H1 (cell line): ENCODE data around the gene HTR6. TPM values are rescaled to one million over a fixed set of nuclear protein-coding genes. Genes with fewer than 3 reads are reported as not detected.
"Not testable (repeated sequence)": the region's sequence is repeated elsewhere in the genome, so short reads cannot be mapped to it uniquely, and the experiment has no call there.

ENCODE experiments used
- CTCF ChIA-PET: fragments of 300-600 bp; sonication (Branson Sonifier 250); formaldehyde crosslinking; loops from one replicate; lab custom pipeline; 2021; ENCODE audit not compliant: partially characterized antibody; lab: Charles Lee
- POLR2A ChIA-PET: fragments of 300-600 bp; sonication (Branson Sonifier 250); formaldehyde crosslinking; loops from one replicate; lab custom pipeline; 2021; ENCODE audit warnings: inconsistent platforms; ENCODE audit not compliant: partially characterized antibody; lab: Charles Lee
- DNase-seq, 2 experiments: peaks; one replicate each; pipeline versions ENCODE4 v3.0.0 to v3.0.0-alpha.2; 2010 to 2022; ENCODE audit warnings: low spot score in 2 of 2, low read depth in 1 of 2, mixed read lengths in 1 of 2
- FAIRE-seq: peaks from 2 replicates; lab custom pipeline; 2011; peaks lifted over from hg19 to GRCh38; lab: Jason Lieb, UNC
- H2AFZ ChIP-seq: 2 replicates; pipeline ENCODE4 v1.8.1; 2012; ENCODE audit warnings: low read length, inconsistent platforms
- H2AK5ac ChIP-seq: 2 replicates; pipeline ENCODE4 v1.6.1; 2013; ENCODE audit warnings: low read depth, low read length
- H2BK120ac ChIP-seq: replicated peaks from 2 replicates; pipeline ENCODE3; 2013; ENCODE audit warnings: low read depth, low read length, inconsistent platforms
- H2BK12ac ChIP-seq: 2 replicates; pipeline ENCODE4 v1.6.1; 2013; ENCODE audit warnings: low read depth, low read length
- H2BK15ac ChIP-seq: 2 replicates; pipeline ENCODE4 v1.6.1; 2013; ENCODE audit warnings: low read length
- H2BK20ac ChIP-seq: 2 replicates; pipeline ENCODE4 v1.6.1; 2013; ENCODE audit warnings: low read length
- H2BK5ac ChIP-seq: 2 replicates; pipeline ENCODE4 v1.6.1; 2013; ENCODE audit warnings: low read depth, low read length
- H3K14ac ChIP-seq: 2 replicates; pipeline ENCODE4 v1.6.1; 2013; ENCODE audit warnings: inconsistent platforms; ENCODE audit not compliant: insufficient read length
- H3K18ac ChIP-seq: 2 replicates; pipeline ENCODE4 v1.6.1; 2013; ENCODE audit warnings: low read length; ENCODE audit errors: extremely low read depth
- H3K23ac ChIP-seq: 2 replicates; pipeline ENCODE4 v1.6.1; 2013; ENCODE audit warnings: inconsistent platforms; ENCODE audit not compliant: insufficient read length
- H3K23me2 ChIP-seq: 2 replicates; pipeline ENCODE4 v1.6.1; 2013; ENCODE audit warnings: low read depth, low read length
- H3K27ac ChIP-seq: 2 replicates; pipeline ENCODE4 v1.6.1; 2011; ENCODE audit warnings: low read depth, low read length, inconsistent platforms
- H3K27me3 ChIP-seq, 4 experiments: replicated peaks in 1 of 4; 1 replicate in 1 of 4; 2 replicates in 3 of 4; pipeline versions ENCODE4 v1.6.1 to v1.8.1; 2011 to 2013; ENCODE audit warnings: low read length in 3 of 4, mild to moderate bottlenecking in 3 of 4, inconsistent platforms in 2 of 4, mixed read lengths in 2 of 4, moderate library complexity in 1 of 4; ENCODE audit not compliant: control insufficient read depth in 3 of 4, insufficient read depth in 3 of 4; ENCODE audit errors: extremely low read depth in 1 of 4
- H3K36me3 ChIP-seq, 4 experiments: 2 replicates each; pipeline versions ENCODE4 v1.6.1 to v1.8.1; 2011 to 2013; ENCODE audit warnings: mild to moderate bottlenecking in 4 of 4, low read length in 3 of 4, moderate library complexity in 2 of 4, control low read depth in 1 of 4, inconsistent platforms in 1 of 4; ENCODE audit not compliant: insufficient read depth in 4 of 4, control insufficient read depth in 2 of 4
- H3K4ac ChIP-seq: replicated peaks from 2 replicates; pipeline ENCODE3; 2013; ENCODE audit warnings: low read length, low read depth, mixed read lengths, inconsistent platforms; ENCODE audit not compliant: insufficient read length
- H3K4me1 ChIP-seq, 4 experiments: replicated peaks in 1 of 4; 1 replicate in 1 of 4; 2 replicates in 3 of 4; pipeline versions ENCODE4 v1.6.1 to v1.8.1; 2011 to 2013; ENCODE audit warnings: low read length in 3 of 4, inconsistent platforms in 2 of 4, mixed read lengths in 1 of 4; ENCODE audit not compliant: insufficient read depth in 4 of 4, control insufficient read depth in 3 of 4
- H3K4me2 ChIP-seq, 2 experiments: 2 replicates each; pipeline versions ENCODE4 v1.6.1 to v1.8.1; 2011 to 2013; ENCODE audit warnings: low read depth in 2 of 2, low read length in 2 of 2, control low read depth in 1 of 2, inconsistent platforms in 1 of 2, mild to moderate bottlenecking in 1 of 2; ENCODE audit not compliant: insufficient read depth in 1 of 2
- H3K4me3 ChIP-seq, 4 experiments: fragments of 200-600, 300-600 bp in 1 of 4; sonication (generic), shearing (Covaris generic), sonication (Bioruptor Twin) in 1 of 4; 2 replicates each; pipeline versions ENCODE4 v1.5.1 to v1.8.1; 2011 to 2016; ENCODE audit warnings: low read length in 4 of 4, low read depth in 3 of 4, control low read depth in 2 of 4, inconsistent platforms in 2 of 4, mild to moderate bottlenecking in 2 of 4, mixed read lengths in 1 of 4, moderate library complexity in 1 of 4; ENCODE audit not compliant: insufficient read depth in 2 of 4; ENCODE audit errors: extremely low read depth in 1 of 4
- H3K56ac ChIP-seq: replicated peaks from 2 replicates; pipeline ENCODE3; 2013; ENCODE audit warnings: low read depth, mild to moderate bottlenecking, mixed read lengths, low read length, inconsistent platforms; ENCODE audit not compliant: insufficient read length
- H3K79me1 ChIP-seq: 2 replicates; pipeline ENCODE4 v1.6.1; 2013; ENCODE audit warnings: low read depth, low read length, control low read depth
- H3K79me2 ChIP-seq, 2 experiments: 2 replicates each; pipeline versions ENCODE4 v1.6.1 to v1.8.1; 2012 to 2013; ENCODE audit warnings: low read length in 2 of 2, mild to moderate bottlenecking in 2 of 2, inconsistent platforms in 1 of 2; ENCODE audit not compliant: insufficient read depth in 2 of 2, control insufficient read depth in 1 of 2
- H3K9ac ChIP-seq, 4 experiments: replicated peaks in 1 of 4; 1 replicate in 1 of 4; 2 replicates in 3 of 4; pipeline versions ENCODE4 v1.6.1 to v1.8.1; 2011 to 2013; ENCODE audit warnings: low read depth in 3 of 4, low read length in 3 of 4, control low read depth in 2 of 4, mild to moderate bottlenecking in 2 of 4, moderate library complexity in 2 of 4, inconsistent platforms in 1 of 4; ENCODE audit errors: extremely low read depth in 1 of 4
- H3K9me3 ChIP-seq, 2 experiments: 2 replicates each; pipeline versions ENCODE4 v1.6.1 to v1.8.1; 2012 to 2013; ENCODE audit warnings: mild to moderate bottlenecking in 2 of 2, moderate library complexity in 2 of 2, control low read depth in 1 of 2, inconsistent platforms in 1 of 2, low read depth in 1 of 2, low read length in 1 of 2, mixed read lengths in 1 of 2; ENCODE audit not compliant: insufficient read depth in 2 of 2
- H4K20me1 ChIP-seq, 2 experiments: replicated peaks in 1 of 2; 2 replicates each; pipeline versions ENCODE3 to v1.8.1; 2011 to 2013; ENCODE audit warnings: inconsistent platforms in 2 of 2, low read length in 2 of 2, mild to moderate bottlenecking in 1 of 2; ENCODE audit not compliant: insufficient read depth in 2 of 2, control insufficient read depth in 1 of 2
- H4K5ac ChIP-seq: 2 replicates; pipeline ENCODE4 v1.6.1; 2013; ENCODE audit warnings: low read length, low read depth, mixed read lengths, inconsistent platforms; ENCODE audit not compliant: insufficient read length
- H4K8ac ChIP-seq: 2 replicates; pipeline ENCODE4 v1.8.0; 2013; ENCODE audit warnings: mild to moderate bottlenecking, moderate library complexity, low read length, inconsistent platforms; ENCODE audit not compliant: insufficient read depth; ENCODE audit errors: extremely low read depth
- H4K91ac ChIP-seq: replicated peaks from 2 replicates; pipeline ENCODE3; 2013; ENCODE audit warnings: low read length, mixed read lengths, inconsistent platforms; ENCODE audit not compliant: insufficient read length
- ATF2 ChIP-seq: IDR thresholded peaks from 2 replicates; pipeline ENCODE4 v1.6.1; 2012; ENCODE audit warnings: low read length, inconsistent platforms
- ATF3 ChIP-seq: IDR thresholded peaks from 2 replicates; pipeline ENCODE4 v1.6.1; 2011; ENCODE audit warnings: low read depth, mild to moderate bottlenecking, low read length; ENCODE audit not compliant: insufficient read depth
- EZH2 ChIP-seq: fragments of 200-600 bp; sonication (generic); IDR thresholded peaks from 2 replicates; pipeline ENCODE4 v1.7.1; 2012; ENCODE audit warnings: low read depth, mild to moderate bottlenecking, moderate library complexity, low read length, inconsistent platforms; ENCODE audit not compliant: severe bottlenecking
- JUND ChIP-seq: IDR thresholded peaks from 2 replicates; pipeline ENCODE4 v1.6.1; 2011; ENCODE audit warnings: mild to moderate bottlenecking, improper control_type of control experiment, low read length
- SRF ChIP-seq: IDR thresholded peaks from 2 replicates; pipeline ENCODE4 v1.6.1; 2011; ENCODE audit warnings: mild to moderate bottlenecking, low read depth, low read length, moderate library complexity
- WGBS, 2 experiments: shearing (Covaris generic) in 1 of 2; methylation state at CpG; one replicate each; pipeline versions ENCODE4 v1.1.6 to v1.1.7; 2013 to 2015; ENCODE audit warnings: low lambda C conversion rate in 2 of 2, mixed read lengths in 2 of 2, inconsistent platforms in 1 of 2, low coverage in 1 of 2, missing lambda C conversion rate in 1 of 2; ENCODE audit not compliant: insufficient replicate concordance in 2 of 2, insufficient coverage in 1 of 2, insufficient read length in 1 of 2; ENCODE audit errors: extremely low coverage in 1 of 2, missing lambda C conversion rate in 1 of 2; 5-methylcytosine and 5-hydroxymethylcytosine counted together
- polyA plus RNA-seq, 7 experiments: library from polyadenylated mRNA; depleted of rRNA in 3 of 7; stranded (reverse) in 5 of 7; unstranded in 2 of 7; fragments of >200 nt in 5 of 7; fragments of 200-250 nt in 2 of 7; gene quantifications; 1 replicate in 5 of 7; 2 replicates in 1 of 7; 4 replicates in 1 of 7; pipeline versions ENCODE4 v1.2.1 to v1.2.3, GENCODE V29; 2011 to 2013; ENCODE audit warnings: missing spikeins in 2 of 7, mixed read lengths in 2 of 7
- total RNA-seq: library from RNA; stranded (reverse); fragmentation: NEBNext Ultra II Directional; extraction: Animal tissue kit (Norgen Biotek cat#: 25700); gene quantifications from 2 replicates; pipeline ENCODE4 v1.2.1, GENCODE V29; 2021

The HTR6 gene
- total and polyA plus RNA-seq, 2 of the 8 experiments (the other 6 are each of a cell fraction or from before 2014, with no cell fraction given): 0.76 to 0.95 TPM

- TF ChIP-seq SRF (no peak), ATF3 (no peak), EZH2 (no peak), ATF2 (no peak), JUND (no peak)
These were observed 31.6 kb upstream of the HTR6 start (continued) for GRCh38 chr1:19633106-19633505.

GRCh38 chr1:19635064-19635463, 29.6 kb upstream of the HTR6 start:
- H3K27me3 ChIP-seq, H4K91ac ChIP-seq, H3K79me1 ChIP-seq, H3K9me3 ChIP-seq, H2BK15ac ChIP-seq, H2BK20ac ChIP-seq, POLR2A ChIA-PET, H3K23ac ChIP-seq, H2BK12ac ChIP-seq, H3K14ac ChIP-seq, H3K4ac ChIP-seq, H3K23me2 ChIP-seq, H3K18ac ChIP-seq, FAIRE-seq, H3K4me3 ChIP-seq, H3K36me3 ChIP-seq, H3K9ac ChIP-seq, H3K79me2 ChIP-seq, H2AFZ ChIP-seq, H2AK5ac ChIP-seq, H2BK120ac ChIP-seq, H4K8ac ChIP-seq, DNase-seq, H4K20me1 ChIP-seq, H3K4me2 ChIP-seq, H2BK5ac ChIP-seq, H3K56ac ChIP-seq, H3K27ac ChIP-seq, H4K5ac ChIP-seq, H3K4me1 ChIP-seq: not testable (repeated sequence)
- CTCF ChIA-PET: interaction anchor here (0.6 to 1.6 kb wide), 5 partner anchors 11 to 372 kb away, joined by 3 to 4 read pairs (median 3); no protein-coding TSS in a partner anchor
- WGBS, 2 experiments: 96% methylated on average over 9 of the region's 9 CpGs; no CpG with 5 or more reads in 1 of the 2 experiments
